GM21717 (cell line): ENCODE results near the gene CMTM7.
"Not testable (repeated sequence)": the region's sequence is repeated elsewhere in the genome, so short reads cannot be mapped to it uniquely, and the experiment has no call there.

Experiments used
- ATAC-seq: cut with Tn5 transposase; IDR thresholded peaks from one replicate; pipeline ENCODE4 v1.9.1; 2021; ENCODE audit warnings: mild to moderate bottlenecking, moderate library complexity; ENCODE audit not compliant: unreplicated experiment

Gene CMTM7

GRCh38 chr3:32456429-32457130 is 64.9 kb downstream of the CMTM7 start:
- no peak for ATAC-seq

DNA sequence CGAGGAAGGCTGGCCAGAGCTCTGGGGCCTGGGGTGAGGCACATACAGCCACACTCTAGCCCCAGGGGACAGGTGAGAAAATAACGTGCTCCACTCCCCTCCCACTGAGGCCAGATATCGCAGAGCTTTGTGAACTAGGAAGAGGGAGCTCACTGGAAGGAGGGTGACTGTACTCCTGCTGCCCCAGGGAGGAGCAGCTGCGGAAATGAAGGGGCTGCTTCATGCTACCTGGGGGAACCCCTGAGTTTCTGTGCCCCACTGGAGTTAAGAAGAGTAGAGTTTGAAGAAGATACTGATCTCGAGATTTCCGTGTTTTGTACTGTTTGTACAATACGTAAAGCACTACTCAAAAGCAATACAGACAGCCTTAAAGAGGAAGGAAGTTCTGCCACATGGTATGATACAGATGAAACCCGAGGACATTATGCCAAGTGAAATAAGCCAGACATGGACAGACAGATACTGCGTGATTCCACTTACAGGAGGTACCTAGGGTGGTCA is 66.4 kb downstream of the CMTM7 start:
- no peak for ATAC-seq

- ATAC-seq = no peak
Observed at GRCh38 chr3:32459450-32459849, 67.8 kb downstream of the CMTM7 start.

DNA sequence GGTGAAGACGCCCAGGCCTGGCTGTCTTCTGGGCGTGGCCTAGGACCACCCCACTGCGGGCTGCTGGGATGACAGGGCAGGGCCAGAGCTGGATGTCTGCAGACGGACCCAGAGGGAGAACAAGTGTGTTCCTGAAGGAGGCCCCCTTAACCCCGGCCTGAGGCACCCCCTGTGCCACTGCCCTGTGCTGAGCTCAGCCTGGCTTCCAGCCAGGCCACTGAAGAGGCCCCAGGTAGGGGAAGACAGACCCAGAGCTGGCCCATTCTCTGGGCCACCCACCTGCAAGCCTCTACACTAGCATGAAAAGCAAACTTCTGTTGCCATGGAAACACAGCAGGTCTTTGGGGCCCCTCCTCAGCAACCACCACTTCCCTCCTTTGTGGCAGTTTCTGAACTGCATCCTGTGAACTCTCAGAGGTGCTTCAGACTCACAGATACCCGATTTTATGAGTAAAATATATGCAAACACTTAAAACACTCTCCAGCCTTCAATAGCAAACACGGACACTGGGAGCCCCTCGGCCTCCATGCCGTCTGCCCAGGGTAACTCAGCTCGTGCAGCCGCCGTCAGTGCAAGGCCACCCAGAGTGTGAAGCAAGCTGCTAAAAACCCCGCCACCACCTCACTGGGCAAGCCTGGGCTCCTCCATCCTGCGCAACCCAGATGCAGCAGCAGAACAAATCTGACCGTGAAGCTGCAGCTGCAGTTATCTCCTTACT is 68.5 kb downstream of the CMTM7 start:
- ATAC-seq = peak; percentile 93

- not testable (repeated sequence) for ATAC-seq
Observed at GRCh38 chr3:32460817-32461496, 69.3 kb downstream of the CMTM7 start.

- not testable (repeated sequence) for ATAC-seq
Observed at GRCh38 chr3:32462191-32462986, 70.7 kb downstream of the CMTM7 start.

DNA sequence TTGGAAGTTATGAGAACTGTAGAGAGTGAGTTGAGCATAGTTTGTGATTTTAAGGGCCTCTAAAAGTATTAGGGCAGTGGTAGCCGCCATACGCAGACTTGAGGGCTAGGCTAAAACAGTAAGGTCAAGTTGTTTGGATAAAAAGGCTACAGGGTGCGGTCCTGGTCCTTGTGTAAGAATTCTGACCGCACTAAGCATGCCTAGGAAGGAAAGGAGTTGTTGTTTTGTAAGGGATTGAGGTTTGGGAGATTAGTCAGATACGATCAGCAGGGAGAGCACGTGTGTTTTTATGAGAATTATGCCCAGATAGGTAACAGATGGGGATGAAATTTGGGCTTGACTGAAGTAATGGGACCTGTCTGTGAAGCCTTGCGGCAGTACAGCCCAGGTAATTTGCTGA is 71.8 kb downstream of the CMTM7 start:
- ATAC-seq = not testable (repeated sequence)

DNA sequence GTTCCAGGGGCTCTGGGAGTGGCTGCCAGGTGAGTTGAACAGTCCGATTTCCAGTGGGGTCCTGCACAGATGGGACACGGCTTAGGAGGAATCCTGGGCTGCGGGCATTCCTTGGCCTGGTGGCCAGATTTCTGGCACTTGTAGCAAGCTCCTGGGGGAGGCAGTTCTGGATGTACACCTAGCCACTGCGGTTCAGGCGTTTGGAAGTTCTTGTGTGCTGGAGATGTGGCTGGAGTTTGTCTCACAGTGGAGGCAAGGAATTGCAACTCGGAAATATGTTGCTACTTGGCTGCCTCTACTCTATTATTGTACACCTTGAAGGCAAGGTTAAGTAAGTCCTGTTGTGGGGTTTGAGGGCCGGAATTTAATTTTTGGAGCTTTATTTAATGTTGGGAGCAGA is 73.1 kb downstream of the CMTM7 start:
- not testable (repeated sequence) for ATAC-seq

DNA sequence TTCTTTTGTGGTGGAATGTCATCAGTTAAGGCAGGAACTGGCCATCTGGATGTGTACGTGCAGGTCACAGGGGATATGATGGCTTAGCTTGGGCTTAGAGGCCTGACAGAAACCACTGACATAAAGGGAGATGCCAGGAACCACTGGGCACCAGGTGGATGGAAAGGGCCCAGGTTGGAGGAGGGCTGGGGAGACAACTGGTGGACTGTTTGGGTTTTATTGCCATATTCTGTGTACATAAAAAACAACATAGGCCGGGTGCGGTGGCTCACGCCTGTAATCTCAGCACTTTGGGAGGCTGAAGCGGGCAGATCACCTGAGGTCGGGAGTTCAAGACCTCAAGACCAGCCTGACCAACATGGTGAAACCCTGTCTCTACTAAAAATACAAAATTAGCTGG is 75.2 kb downstream of the CMTM7 start:
- ATAC-seq = not testable (repeated sequence)

GRCh38 chr3:32467333-32468070 is 75.8 kb downstream of the CMTM7 start:
- ATAC-seq = peak; percentile 60

GRCh38 chr3:32469151-32469874 is 77.7 kb downstream of the CMTM7 start:
- ATAC-seq = peak; percentile 27

DNA sequence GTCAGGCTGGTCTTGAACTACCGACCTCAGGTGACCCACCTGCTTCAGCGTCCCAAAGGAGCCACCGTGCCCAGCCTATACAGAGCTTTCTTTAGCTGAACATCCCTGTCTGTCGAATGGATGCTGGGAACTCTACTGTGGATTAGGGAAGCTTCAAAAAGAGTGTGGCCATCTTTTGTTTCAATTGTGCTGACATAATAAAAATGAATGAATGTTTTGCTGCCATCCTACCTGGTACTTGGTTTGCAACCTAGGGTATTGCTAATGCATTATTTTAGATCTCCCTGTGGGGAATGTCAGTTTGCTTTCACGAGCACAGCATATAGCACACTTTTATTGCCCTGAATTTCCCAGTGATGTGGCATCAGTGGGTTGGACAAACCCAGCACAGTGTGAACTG is 78.7 kb downstream of the CMTM7 start:
- ATAC-seq = no peak

- no peak for ATAC-seq
Observed at GRCh38 chr3:32471246-32471645, 79.6 kb downstream of the CMTM7 start.

DNA sequence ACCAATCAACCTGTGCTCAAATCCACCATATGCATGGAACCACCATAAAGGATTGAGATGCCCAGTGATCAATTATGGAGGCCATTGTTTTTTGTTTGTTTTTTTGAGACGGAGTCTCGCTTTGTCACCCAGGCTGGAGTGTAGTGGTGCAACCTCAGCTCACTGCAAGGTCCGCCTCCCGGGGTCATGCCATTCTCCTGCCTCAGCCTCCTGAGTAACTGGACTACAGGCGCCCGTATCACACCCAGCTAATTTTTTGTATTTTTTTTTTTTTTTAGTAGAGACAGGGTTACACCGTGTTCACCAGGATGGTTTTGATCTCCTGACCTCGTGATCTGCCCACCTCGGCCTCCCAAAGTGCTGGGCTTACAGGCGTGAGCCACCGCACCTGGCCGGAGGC is 80.5 kb downstream of the CMTM7 start:
- ATAC-seq = not testable (repeated sequence)

DNA sequence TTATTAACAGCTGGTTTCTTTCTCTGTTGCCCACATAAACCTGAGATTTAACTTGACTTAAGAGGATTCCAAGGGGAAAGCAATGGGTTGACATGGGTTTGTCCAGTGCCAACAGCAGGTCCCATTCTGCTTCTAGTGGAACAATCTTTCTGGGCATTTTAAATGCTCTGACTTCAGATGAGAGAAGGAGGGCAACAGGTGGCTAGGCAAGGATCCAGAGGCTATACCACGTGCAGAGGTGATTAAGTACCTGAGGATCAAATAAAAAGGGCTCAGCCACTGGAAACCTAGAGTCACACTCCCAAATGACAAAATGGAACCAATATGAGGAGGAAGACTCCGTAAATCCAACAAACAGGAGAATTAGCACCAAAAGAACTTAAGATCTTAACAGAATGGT is 82.5 kb downstream of the CMTM7 start:
- ATAC-seq = no peak

DNA sequence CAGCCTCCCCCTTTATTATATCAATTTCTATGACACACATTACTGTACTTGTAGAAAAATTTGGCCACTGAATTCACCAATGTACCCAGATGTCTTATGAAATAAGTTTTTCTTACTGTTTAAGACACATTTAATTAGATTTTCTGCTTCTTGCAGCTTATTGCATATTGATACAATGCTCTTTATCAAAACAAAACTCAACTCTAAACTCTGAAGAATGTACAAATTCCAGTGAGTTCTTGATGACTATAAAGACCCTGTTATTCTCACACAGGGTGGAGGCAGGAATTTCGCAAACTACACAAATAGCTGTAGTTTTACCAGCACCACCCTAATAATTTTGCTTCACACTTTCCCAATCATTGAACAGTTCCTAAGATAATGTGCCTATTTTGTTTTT is 89.0 kb downstream of the CMTM7 start:
- ATAC-seq = no peak

- no peak for ATAC-seq
Observed at GRCh38 chr3:32481791-32482631, 90.4 kb downstream of the CMTM7 start.

- ATAC-seq = no peak
Observed at GRCh38 chr3:32482693-32483092, 91.0 kb downstream of the CMTM7 start.

GRCh38 chr3:32483772-32484171 is 92.1 kb downstream of the CMTM7 start:
- no peak for ATAC-seq
